HG03457 (cell line): ENCODE results near the gene CHN1.

Source experiments
- ATAC-seq: cut with Tn5 transposase; IDR thresholded peaks from one replicate; pipeline ENCODE4 v1.9.1; 2021; ENCODE audit warnings: moderate number of reproducible peaks; ENCODE audit not compliant: unreplicated experiment

Gene CHN1

GRCh38 chr2:174791020-174791419, 214.2 kb downstream of the CHN1 start:
- no peak for ATAC-seq

GRCh38 chr2:174789001-174789400, 216.2 kb downstream of the CHN1 start:
- no peak for ATAC-seq

DNA sequence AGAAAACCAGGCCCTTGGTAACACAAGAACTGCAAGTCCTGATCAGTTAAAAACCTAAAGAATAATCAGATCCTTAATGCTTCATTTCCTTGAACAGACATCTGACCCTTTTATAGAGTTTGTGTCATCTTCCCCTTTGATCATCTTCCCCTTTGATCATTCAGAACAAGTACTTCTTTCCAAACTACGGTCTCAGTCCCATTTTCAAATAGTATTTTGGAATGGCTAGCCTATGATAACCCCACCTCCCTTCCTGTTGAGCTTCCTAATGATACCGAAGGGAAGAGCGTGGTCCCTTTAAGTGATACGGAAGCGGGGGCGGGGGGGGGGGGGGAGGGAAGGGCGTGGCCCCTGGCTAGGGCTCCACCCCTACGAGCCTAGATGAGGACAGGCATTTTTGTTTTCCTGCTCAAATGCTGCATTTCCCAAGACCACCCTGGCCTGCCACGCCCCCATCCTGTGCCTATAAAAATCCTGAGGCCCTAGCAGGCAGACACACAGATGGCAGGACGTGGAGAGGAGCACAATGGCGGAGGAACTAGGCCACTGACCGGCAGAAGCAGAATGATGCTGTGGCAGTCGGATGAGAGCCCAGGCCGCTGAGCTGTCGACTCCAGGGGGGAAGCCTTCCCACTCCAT, 216.8 kb downstream of the CHN1 start:
- no peak for ATAC-seq

- no peak for ATAC-seq
Measured at GRCh38 chr2:174787487-174788205, 217.5 kb downstream of the CHN1 start.

- ATAC-seq, result no peak
Measured at GRCh38 chr2:174786066-174786725, 219.0 kb downstream of the CHN1 start.

DNA sequence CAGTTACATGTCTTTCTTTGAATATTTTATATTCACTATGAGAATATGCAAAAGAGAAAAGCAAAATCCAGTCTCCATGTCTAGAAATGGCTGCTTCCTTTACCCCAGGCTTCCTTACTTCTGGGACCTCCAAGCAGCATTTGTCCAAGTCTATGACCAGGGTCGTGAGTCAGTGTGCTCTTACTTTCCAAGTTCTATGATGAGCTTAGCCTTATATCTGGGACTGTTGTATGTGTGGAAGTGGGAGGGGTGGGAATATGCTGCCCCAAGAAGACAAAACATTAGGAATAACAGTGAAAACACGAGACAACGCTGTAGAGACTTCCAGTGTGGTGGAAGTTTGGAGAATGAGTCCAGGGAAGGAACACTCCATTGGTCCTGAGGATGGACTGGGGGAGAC, 219.7 kb downstream of the CHN1 start:
- no peak for ATAC-seq

- no peak for ATAC-seq
Measured at GRCh38 chr2:174784909-174785308, 220.3 kb downstream of the CHN1 start.

GRCh38 chr2:174784316-174784715, 220.9 kb downstream of the CHN1 start:
- ATAC-seq, result no peak

DNA sequence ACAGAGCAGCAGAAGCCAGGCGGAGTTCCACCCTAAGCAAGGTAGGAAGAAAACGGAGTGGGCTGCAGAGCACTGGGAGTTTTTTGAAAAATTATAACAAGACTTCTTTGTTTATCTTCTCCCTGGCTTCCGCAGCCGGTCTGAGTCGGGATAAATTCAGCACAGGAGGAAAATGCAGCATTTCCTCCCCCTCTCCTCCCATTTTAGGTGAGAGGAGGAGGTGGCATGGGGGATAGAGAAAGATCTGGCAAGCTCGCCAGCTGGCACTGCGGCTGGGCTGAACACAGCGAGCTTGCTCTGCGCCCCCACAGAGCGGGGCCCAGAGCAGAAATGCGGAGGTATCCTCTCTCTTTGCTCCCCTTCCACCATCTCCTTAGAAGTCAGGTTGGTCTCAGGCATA, 223.2 kb downstream of the CHN1 start:
- ATAC-seq, result no peak

DNA sequence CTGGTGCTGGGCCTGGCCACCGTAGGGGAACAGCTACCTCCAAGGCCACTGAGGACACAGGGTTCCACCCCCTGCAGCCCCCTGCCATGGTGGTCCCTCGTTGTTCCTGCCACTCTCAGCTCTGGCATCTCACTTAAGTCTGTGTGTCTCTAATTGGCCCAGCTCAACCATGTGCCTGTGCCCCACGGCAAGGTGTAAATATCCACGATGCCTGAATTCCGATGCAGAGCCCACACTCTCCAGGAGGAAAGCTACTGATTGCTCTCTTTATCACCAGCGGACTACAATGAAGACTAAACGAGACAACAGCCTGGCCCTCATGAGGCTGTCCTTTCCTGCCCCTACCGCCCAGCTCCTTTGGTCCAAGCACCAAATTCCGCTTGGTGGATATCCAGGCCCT, 223.9 kb downstream of the CHN1 start:
- ATAC-seq, result no peak

- ATAC-seq, result no peak
Measured at GRCh38 chr2:174780856-174781255, 224.3 kb downstream of the CHN1 start.

- ATAC-seq, result no peak
Measured at GRCh38 chr2:174780191-174780840, 224.9 kb downstream of the CHN1 start.

GRCh38 chr2:174779361-174779928, 225.7 kb downstream of the CHN1 start:
- ATAC-seq, result no peak

- ATAC-seq, result no peak
Measured at GRCh38 chr2:174778085-174778981, 226.8 kb downstream of the CHN1 start.

DNA sequence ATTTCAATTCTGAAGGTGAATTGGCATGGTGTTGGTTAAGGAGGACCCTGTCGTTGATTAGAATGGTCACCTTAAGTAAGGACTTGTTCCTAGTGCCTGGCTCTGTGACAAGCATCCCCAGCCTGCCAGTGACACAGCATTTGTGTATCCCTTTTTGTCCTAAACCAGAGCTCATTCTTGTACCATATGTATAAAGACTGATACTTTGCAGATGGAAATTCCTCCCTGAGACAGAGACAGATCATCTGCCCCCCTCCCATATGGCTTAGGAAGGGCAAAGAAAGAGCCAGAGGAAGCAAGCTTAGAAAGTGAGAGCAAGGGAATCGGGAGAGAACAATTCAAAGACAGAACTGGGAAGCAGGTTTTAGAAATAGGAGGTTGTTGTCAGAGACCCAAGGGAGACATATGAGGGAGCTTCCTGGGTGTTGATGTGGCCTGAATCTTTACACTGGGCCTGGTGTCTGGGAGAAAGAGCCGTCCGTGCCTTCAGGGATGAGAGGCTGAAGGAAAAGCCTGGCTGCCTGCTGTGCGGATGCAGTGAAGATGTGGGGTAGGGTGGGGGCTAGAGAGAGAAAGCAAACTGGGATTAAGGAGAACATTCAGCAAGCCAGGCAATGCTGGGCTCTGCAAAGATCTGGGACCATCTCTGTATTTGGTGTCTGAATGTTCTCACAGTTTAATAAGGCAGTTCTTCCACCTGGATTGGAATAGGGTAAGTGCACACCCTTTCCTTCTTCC, 227.7 kb downstream of the CHN1 start:
- no peak for ATAC-seq

- ATAC-seq, result no peak
Measured at GRCh38 chr2:174776675-174777074, 228.5 kb downstream of the CHN1 start.

DNA sequence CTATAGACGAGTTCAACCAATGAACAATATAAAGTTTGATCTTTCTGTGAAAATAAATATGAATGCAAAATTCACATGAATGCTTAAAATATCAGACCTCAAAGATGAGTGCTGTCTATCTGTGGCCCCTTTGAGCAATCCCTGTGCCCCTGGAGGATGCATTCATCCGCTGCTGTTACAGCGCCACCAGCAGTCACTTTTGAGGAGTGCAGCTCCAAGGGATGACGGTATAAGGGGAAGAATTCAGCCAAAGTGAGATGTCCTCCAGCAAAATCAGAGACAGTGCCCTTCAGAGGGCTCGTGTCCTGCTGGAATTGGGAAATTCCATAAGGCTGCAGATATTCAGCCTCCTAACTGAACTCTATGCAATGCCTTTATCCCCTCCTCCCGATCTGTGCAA, 229.0 kb downstream of the CHN1 start:
- ATAC-seq, result no peak

DNA sequence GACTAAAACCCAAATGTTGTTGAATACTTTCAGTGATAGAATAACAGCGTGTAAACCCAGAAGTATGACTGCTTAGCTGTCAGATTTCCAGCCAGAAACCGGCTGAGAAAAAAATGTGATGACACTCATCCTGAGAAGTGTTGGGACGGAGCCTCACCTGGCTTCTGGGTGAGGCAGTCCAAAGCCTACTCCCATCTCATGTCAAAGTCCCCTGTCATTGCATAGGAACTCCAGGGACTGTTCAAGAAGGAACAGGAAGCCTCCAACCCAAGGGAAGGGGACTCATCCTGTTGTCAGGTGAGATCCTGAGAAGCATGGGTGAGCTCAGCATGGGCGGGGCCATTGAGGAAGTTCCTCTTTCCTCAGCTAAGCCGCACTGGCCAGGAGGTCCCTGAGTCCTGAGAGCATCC, 229.6 kb downstream of the CHN1 start:
- no peak for ATAC-seq

DNA sequence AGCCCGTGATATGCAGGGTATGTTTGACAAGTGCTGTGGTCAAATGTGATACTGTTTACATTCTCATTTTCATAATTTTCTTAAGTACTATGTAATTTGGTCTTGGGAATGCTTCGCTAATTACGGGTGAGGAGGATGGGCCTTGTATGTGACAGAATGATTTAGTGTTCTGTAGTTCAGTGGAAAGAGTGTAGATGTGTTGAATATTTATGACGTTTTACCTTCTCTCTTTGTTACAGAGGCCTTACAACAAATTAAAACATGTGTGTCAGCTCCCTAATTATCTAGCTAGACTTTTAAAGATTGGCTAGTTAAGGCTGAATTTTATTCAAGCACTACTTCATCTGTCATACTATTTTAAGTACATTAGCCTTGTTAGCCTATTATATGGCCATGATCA, 230.3 kb downstream of the CHN1 start:
- no peak for ATAC-seq

DNA sequence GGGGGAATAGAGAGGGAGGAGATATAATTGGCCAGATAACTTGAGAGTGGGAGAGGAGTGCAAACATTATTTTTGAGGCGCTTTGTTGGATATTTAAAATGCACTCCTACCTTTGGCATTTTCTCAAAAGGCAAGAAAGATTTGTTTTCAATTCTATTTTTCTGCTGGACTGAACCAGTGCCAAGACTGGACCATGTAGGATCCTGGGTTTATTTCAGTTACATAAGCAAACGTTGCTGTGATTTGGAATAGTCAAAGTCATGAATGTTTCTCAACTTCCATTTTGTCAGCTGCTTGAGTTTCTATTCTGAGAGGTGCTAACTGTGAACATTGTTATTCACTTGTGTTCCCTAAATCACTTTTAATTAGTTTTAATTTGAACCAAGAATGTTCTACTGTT, 232.0 kb downstream of the CHN1 start:
- no peak for ATAC-seq
